ENCODE measurements around the gene ZNF324.

DNA sequence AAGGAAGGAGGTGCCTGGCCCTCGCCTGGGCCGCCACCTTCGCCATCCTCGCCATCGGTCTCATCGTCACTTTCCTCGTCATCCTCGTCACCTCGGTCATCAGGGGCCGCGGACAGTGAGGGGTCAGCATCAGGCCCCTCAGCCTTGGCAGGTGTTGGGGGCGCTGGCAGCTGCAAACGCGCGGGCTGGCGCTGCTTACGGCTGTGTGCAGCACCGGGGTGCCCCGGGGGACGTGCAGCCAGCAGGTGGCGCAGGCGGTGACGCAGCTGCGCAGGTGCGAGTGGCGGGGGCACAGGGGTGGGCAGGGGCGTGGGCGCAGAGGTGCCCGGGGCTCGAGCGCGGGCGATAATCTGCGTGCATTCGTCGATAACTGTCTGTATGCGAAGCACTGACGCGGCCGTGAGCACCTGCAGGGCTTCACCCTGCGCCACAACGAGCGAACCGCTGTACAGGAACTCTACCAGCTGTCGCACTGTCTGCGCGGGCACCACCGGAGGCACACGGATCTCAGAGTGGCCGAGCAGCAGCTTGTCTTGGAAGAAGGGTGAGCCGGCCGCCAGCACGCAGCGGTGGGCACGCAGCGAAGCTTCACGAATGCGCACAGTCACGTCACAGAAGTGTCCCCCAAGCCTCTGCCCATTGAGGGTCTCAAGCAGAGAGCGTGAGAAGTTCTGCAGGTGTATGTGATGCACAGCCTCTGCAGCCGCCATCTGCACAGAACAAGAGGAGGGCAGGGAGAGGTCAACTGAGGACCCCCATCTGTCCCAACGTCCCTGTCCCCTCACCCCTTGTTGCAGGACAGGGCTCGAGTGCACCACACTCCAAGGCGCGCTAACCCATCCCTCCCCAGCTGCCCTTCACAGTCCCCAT lies 50.3 kb downstream of the ZNF324 start:
- no peak for TF ChIP-seq EZH2 (IDR thresholded peaks at IDR 0.05; ENCODE audit: low read depth)
- TF ChIP-seq, protein P1, sequence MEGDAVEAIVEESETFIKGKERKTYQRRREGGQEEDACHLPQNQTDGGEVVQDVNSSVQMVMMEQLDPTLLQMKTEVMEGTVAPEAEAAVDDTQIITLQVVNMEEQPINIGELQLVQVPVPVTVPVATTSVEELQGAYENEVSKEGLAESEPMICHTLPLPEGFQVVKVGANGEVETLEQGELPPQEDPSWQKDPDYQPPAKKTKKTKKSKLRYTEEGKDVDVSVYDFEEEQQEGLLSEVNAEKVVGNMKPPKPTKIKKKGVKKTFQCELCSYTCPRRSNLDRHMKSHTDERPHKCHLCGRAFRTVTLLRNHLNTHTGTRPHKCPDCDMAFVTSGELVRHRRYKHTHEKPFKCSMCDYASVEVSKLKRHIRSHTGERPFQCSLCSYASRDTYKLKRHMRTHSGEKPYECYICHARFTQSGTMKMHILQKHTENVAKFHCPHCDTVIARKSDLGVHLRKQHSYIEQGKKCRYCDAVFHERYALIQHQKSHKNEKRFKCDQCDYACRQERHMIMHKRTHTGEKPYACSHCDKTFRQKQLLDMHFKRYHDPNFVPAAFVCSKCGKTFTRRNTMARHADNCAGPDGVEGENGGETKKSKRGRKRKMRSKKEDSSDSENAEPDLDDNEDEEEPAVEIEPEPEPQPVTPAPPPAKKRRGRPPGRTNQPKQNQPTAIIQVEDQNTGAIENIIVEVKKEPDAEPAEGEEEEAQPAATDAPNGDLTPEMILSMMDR (conservative IDR thresholded peaks at IDR 0.05): no peak

Measured in PC-9 (cell line).